GM18526 (cell line): ENCODE measurements around the gene TBC1D5.

Experiments
- POLR2A ChIP-seq: IDR thresholded peaks from 3 replicates; pipeline ENCODE4 v1.6.1; 2011; ENCODE audit not compliant: insufficient read length; ENCODE audit errors: extremely low read depth

TBC1D5 gene

GRCh38 chr3:17625133-17625532 is 117.3 kb downstream of the TBC1D5 start:
- TF ChIP-seq POLR2A: no peak

DNA sequence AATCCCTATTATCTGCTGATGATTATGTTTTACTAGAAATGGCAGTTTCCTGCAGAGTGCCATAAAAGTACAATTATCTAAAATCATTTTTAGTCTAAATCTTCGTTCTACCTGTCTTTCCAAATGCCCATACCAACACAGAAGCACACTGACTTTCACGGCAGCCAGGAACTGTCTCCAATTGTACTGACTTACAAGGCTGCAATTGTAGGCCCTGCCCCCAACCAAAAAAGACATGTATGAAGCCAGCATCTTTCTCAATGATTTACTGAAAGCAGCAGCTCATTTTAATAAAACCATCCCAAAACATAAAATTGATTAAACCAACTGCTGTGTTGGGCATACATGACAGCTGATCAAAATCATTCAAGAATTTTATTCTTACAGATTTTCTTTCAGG is 119.0 kb downstream of the TBC1D5 start:
- TF ChIP-seq POLR2A: no peak

GRCh38 chr3:17619968-17620367 is 122.5 kb downstream of the TBC1D5 start:
- no peak for TF ChIP-seq POLR2A

DNA sequence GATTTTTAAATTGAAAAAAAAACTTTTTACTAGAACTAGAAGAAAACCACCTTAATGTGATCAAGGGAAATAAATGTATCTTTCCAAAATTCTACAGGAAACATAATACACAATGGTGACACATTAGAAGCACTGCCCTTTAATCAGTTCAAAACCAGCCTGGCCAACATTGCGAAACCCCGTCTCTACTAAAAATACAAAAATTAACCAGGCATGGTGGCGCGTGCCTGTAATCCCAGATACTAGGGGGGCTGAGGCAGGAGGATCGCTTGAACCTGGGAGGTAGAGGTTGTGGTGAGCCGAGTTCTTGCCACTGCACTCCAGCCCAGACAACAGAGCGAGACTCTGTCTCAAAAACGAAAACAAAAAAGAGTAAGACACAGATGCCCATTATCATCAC is 134.5 kb downstream of the TBC1D5 start:
- no peak for TF ChIP-seq POLR2A

- TF ChIP-seq POLR2A: no peak
Observed at GRCh38 chr3:17605934-17606333, 136.5 kb downstream of the TBC1D5 start.

GRCh38 chr3:17605032-17605431 is 137.4 kb downstream of the TBC1D5 start:
- no peak for TF ChIP-seq POLR2A

- TF ChIP-seq POLR2A: no peak
Observed at GRCh38 chr3:17602126-17602525, 140.3 kb downstream of the TBC1D5 start.

DNA sequence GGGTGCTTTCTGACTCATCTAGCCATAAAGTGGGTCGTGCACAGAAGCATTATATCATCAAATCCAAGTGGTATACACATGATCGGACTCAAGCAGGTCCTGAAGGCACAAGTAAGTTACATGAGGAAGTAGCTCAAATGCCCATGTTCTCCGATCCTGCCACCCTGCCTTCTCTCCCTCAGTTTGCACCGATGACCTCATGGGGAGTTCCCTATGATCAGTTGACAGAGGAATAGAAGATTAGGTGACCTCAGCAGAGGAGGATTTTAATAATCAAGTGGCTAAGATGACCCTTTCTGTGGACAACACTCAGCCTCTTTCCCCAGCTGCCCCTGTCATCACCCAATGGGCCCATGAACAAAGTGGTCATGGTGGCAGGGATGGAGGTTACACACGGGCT is 149.5 kb downstream of the TBC1D5 start:
- TF ChIP-seq POLR2A: no peak

- TF ChIP-seq POLR2A: no peak
Observed at GRCh38 chr3:17590465-17590864, 152.0 kb downstream of the TBC1D5 start.

GRCh38 chr3:17589888-17590287 is 152.5 kb downstream of the TBC1D5 start:
- no peak for TF ChIP-seq POLR2A

- no peak for TF ChIP-seq POLR2A
Observed at GRCh38 chr3:17588422-17588821, 154.0 kb downstream of the TBC1D5 start.

GRCh38 chr3:17585394-17586325 is 156.8 kb downstream of the TBC1D5 start:
- no peak for TF ChIP-seq POLR2A

DNA sequence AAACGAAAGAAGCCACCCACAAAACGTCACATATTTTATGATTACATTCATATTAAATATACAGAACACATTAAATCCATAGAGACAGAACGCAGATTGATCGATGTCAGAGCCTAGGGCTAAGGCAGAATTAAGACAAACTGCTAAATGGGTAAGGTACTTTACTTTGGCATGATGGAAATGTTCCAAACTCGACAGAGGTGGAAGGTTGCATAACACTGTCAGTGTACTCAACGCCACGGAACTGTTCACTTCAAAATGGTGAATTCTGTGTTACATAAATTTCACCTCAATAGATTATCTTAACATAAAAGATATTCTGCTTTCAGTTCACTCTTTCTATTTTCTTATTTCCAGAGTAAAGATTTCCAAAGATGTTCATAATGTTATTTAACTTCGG is 158.4 kb downstream of the TBC1D5 start:
- no peak for TF ChIP-seq POLR2A

GRCh38 chr3:17583530-17583929 is 158.9 kb downstream of the TBC1D5 start:
- TF ChIP-seq POLR2A: no peak

DNA sequence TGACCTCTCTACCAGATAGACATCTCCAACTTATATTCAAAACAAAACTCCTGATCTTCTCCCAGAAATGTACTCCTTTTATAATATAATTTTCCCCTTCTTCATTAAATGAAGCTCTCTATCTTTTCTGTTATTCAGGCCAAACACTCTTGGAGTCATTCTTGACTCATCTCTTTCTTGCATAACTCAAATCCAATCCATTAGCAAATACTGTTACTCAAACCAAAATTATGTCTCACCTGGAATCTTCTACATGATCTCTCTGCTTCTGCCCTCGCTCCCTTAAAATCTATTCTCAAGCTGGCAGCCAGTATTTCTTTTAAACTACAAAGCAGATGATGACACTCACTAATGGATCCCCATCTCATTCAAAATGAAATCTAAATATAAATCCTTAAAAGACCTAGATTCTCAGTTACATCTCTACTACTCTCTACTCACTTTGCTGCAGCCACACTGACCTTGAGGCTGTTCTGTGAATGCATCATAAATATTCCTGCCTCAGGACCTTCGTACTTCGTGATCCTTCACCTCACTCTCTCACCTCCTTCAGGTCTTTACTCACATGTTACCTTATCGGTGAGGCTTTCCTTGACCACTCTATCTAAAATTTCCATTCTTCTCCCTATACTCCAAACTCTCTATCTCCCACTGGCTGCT is 160.9 kb downstream of the TBC1D5 start:
- TF ChIP-seq POLR2A: no peak

- no peak for TF ChIP-seq POLR2A
Observed at GRCh38 chr3:17580901-17581300, 161.5 kb downstream of the TBC1D5 start.
